HCT116 (cell line): Measurements from ENCODE around the gene TMPRSS9. TPM values are rescaled to one million over a fixed set of nuclear protein-coding genes. Genes with fewer than 3 reads are reported as not detected.

Experiments used
- ATAC-seq: fragments of 200-7000 bp; cut with Tn5 transposase; 2 replicates; pipeline ENCODE4 v1.9.1; 2020; ENCODE audit warnings: mild to moderate bottlenecking, moderate library complexity
- BruUV-seq: library from RNA; stranded (reverse); fragments of 400-500 nt; replicated peaks from 2 replicates; lab custom pipeline; 2021; lab: Mats Ljungman, UMichigan
- CTCF ChIA-PET: fragments of 300-600 bp; sonication (Branson Sonifier 250); formaldehyde crosslinking; loops from one replicate; lab custom pipeline; 2021; ENCODE audit warnings: antibody characterized with exemption; lab: Charles Lee
- POLR2A ChIA-PET: fragments of 300-600, 350-600 bp; sonication (Branson Sonifier 250); formaldehyde crosslinking; loops from one replicate; lab custom pipeline; 2021; ENCODE audit warnings: antibody characterized with exemption; lab: Charles Lee
- RAD21 ChIA-PET, 2 experiments: fragments of 300-600 bp; sonication (Branson Sonifier 250); formaldehyde crosslinking; loops; one replicate each; lab custom pipeline; 2023; ENCODE audit warnings: low total read pairs in 2 of 2; ENCODE audit not compliant: uncharacterized antibody in 2 of 2, unreplicated experiment in 2 of 2, low non-redundant PET in 1 of 2; lab: Charles Lee
- DNase-seq: peaks from one replicate; pipeline ENCODE4 v3.0.0-alpha.2; 2010; ENCODE audit warnings: low read depth, low spot score
- H2AFZ ChIP-seq: fragments of 200-600 bp; shearing (Covaris generic), sonication (generic); 2 replicates; pipeline ENCODE4 v1.6.1; 2017; ENCODE audit warnings: low read depth, mixed run types, mixed read lengths, antibody characterized with exemption, low read length; ENCODE audit not compliant: poor library complexity, severe bottlenecking
- H3K27ac ChIP-seq: 2 replicates; pipeline ENCODE4 v1.5.1; 2012; ENCODE audit warnings: low read depth, low read length
- H3K27me3 ChIP-seq: fragments of 200-600 bp; sonication (generic); 2 replicates; pipeline ENCODE4 v1.6.1; 2016; ENCODE audit warnings: mixed run types, low read length, mixed read lengths; ENCODE audit not compliant: insufficient read depth
- H3K36me3 ChIP-seq, 2 experiments: fragments of 200-500 bp in 1 of 2; fragments of 200-600 bp in 1 of 2; sonication (Bioruptor generic) in 1 of 2; sonication (generic) in 1 of 2; 2 replicates each; pipeline versions ENCODE4 v1.5.1 to v1.6.1; 2014 to 2016; ENCODE audit warnings: low read length in 2 of 2, inconsistent platforms in 1 of 2, mixed read lengths in 1 of 2, mixed run types in 1 of 2; ENCODE audit not compliant: insufficient read depth in 2 of 2, control insufficient read depth in 1 of 2
- H3K4me1 ChIP-seq, 2 experiments: fragments of 200-600 bp in 1 of 2; sonication (generic) in 1 of 2; 2 replicates each; pipeline versions ENCODE4 v1.5.1 to v1.6.1; 2012 to 2017; ENCODE audit warnings: low read length in 2 of 2, inconsistent platforms in 1 of 2, mild to moderate bottlenecking in 1 of 2, mixed read lengths in 1 of 2, mixed run types in 1 of 2, moderate library complexity in 1 of 2; ENCODE audit not compliant: insufficient read depth in 2 of 2, control insufficient read depth in 1 of 2
- H3K4me2 ChIP-seq: fragments of 200-600 bp; sonication (generic); 2 replicates; pipeline ENCODE4 v1.6.1; 2017; ENCODE audit warnings: mixed run types, low read length, mixed read lengths
- H3K4me3 ChIP-seq, 2 experiments: fragments of 200-600 bp in 1 of 2; sonication (generic) in 1 of 2; replicated peaks in 1 of 2; 2 replicates each; pipeline ENCODE4 v1.5.1; 2011 to 2016; ENCODE audit warnings: low read length in 2 of 2, control low read depth in 1 of 2, low read depth in 1 of 2, mild to moderate bottlenecking in 1 of 2, mixed read lengths in 1 of 2, mixed run types in 1 of 2
- H3K79me2 ChIP-seq: fragments of 200-600 bp; sonication (generic); 2 replicates; pipeline ENCODE4 v1.6.1; 2017; ENCODE audit warnings: mild to moderate bottlenecking, mixed run types, low read length, moderate library complexity, mixed read lengths; ENCODE audit not compliant: insufficient read depth
- H3K9ac ChIP-seq: fragments of 200-600 bp; sonication (generic); 2 replicates; pipeline ENCODE4 v1.6.1; 2016; ENCODE audit warnings: low read length, mixed read lengths
- H3K9me2 ChIP-seq: fragments of 200-600 bp; sonication (generic), shearing (Covaris generic); 2 replicates; pipeline ENCODE4 v1.6.1; 2017; ENCODE audit warnings: mixed run types, mild to moderate bottlenecking, moderate library complexity; ENCODE audit not compliant: insufficient read depth
- H3K9me3 ChIP-seq, 2 experiments: fragments of 200-500 bp in 1 of 2; fragments of 200-600 bp in 1 of 2; sonication (Bioruptor generic) in 1 of 2; sonication (generic) in 1 of 2; 2 replicates each; pipeline ENCODE4 v1.6.1; 2014 to 2017; ENCODE audit warnings: low read length in 2 of 2, mixed read lengths in 2 of 2, inconsistent platforms in 1 of 2, low read depth in 1 of 2, mild to moderate bottlenecking in 1 of 2, mixed run types in 1 of 2, moderate library complexity in 1 of 2; ENCODE audit not compliant: control insufficient read depth in 1 of 2, insufficient read depth in 1 of 2
- H4K20me1 ChIP-seq: fragments of 200-600 bp; sonication (generic), shearing (Covaris generic); 2 replicates; pipeline ENCODE4 v1.6.1; 2017; ENCODE audit warnings: mixed run types, mild to moderate bottlenecking, moderate library complexity; ENCODE audit not compliant: insufficient read depth
- CBX3 ChIP-seq: IDR thresholded peaks from 2 replicates; pipeline ENCODE4 v1.6.1; 2012; ENCODE audit warnings: low read depth
- CEBPB ChIP-seq: IDR thresholded peaks from 2 replicates; pipeline ENCODE4 v1.6.1; 2012; ENCODE audit warnings: low read depth
- CTCF ChIP-seq, 3 experiments: fragments of 200-600 bp in 1 of 3; sonication (generic) in 1 of 3; IDR thresholded peaks in 2 of 3; conservative IDR thresholded peaks in 1 of 3; 2 replicates each; pipeline ENCODE4 v1.5.1; 2012 to 2017; ENCODE audit warnings: low read depth in 2 of 3, low read length in 2 of 3, antibody characterized with exemption in 1 of 3, borderline replicate concordance in 1 of 3, control low read depth in 1 of 3, mild to moderate bottlenecking in 1 of 3, mixed read lengths in 1 of 3, mixed run types in 1 of 3, moderate library complexity in 1 of 3; ENCODE audit not compliant: insufficient read depth in 1 of 3
- EGR1 ChIP-seq: IDR thresholded peaks from 2 replicates; pipeline ENCODE4 v1.6.1; 2012; ENCODE audit warnings: low read depth
- ELF1 ChIP-seq: IDR thresholded peaks from 2 replicates; pipeline ENCODE4 v1.6.1; 2012; ENCODE audit warnings: low read depth, borderline replicate concordance
- EZH2 ChIP-seq: fragments of 200-600 bp; sonication (generic); IDR thresholded peaks from 2 replicates; pipeline ENCODE4 v1.6.1; 2017; ENCODE audit warnings: antibody characterized with exemption, mixed run types
- FOSL1 ChIP-seq: IDR thresholded peaks from 2 replicates; pipeline ENCODE4 v1.6.1; 2012; ENCODE audit warnings: low read depth
- JUND ChIP-seq: IDR thresholded peaks from 2 replicates; pipeline ENCODE4 v1.6.1; 2012
- POLR2AphosphoS5 ChIP-seq: IDR thresholded peaks from 2 replicates; pipeline ENCODE4 v1.6.1; 2011; ENCODE audit warnings: mild to moderate bottlenecking, low read depth, low read length, moderate library complexity
- REST ChIP-seq: IDR thresholded peaks from 2 replicates; pipeline ENCODE4 v1.6.1; 2012; ENCODE audit warnings: low read depth
- SIN3A ChIP-seq: IDR thresholded peaks from 2 replicates; pipeline ENCODE4 v1.6.1; 2012; ENCODE audit warnings: low read depth
- SRF ChIP-seq: IDR thresholded peaks from 2 replicates; pipeline ENCODE4 v1.6.1; 2012; ENCODE audit warnings: low read depth
- TCF7L2 ChIP-seq: IDR thresholded peaks from 2 replicates; pipeline ENCODE4 v1.7.0; 2011; ENCODE audit warnings: borderline replicate concordance, inconsistent platforms; ENCODE audit not compliant: insufficient read depth, insufficient read length; ENCODE audit errors: extremely low read depth
- YY1 ChIP-seq: IDR thresholded peaks from 2 replicates; pipeline ENCODE4 v1.6.1; 2011; ENCODE audit warnings: low read length, low read depth, moderate library complexity, mild to moderate bottlenecking; ENCODE audit not compliant: insufficient replicate concordance; ENCODE audit errors: extremely low read depth
- ZFX ChIP-seq: fragments of 450-650 bp; IDR thresholded peaks from 2 replicates; pipeline ENCODE4 v1.6.1; 2017
- ZNF274 ChIP-seq: fragments of 200-500 bp; sonication (Bioruptor generic); IDR thresholded peaks from 2 replicates; pipeline ENCODE4 v1.6.1; 2014; ENCODE audit warnings: mild to moderate bottlenecking, low read depth, low read length, inconsistent platforms
- intact Hi-C: fragments of 100-400 bp; cut with micrococcal nuclease; formaldehyde crosslinking; loops from 2 replicates; pipeline ENCODE4 v1.10.0; 2022
- total RNA-seq: library from RNA; stranded (reverse); gene quantifications from one replicate; pipeline ENCODE4 v1.2.1, GENCODE V29; 2021; ENCODE audit not compliant: unreplicated experiment
- TF ChIP-seq, protein P1 (sequence below): IDR thresholded peaks from 2 replicates; pipeline ENCODE4 v1.6.1; 2011; ENCODE audit warnings: mild to moderate bottlenecking, low read length, moderate library complexity; ENCODE audit not compliant: insufficient replicate concordance; ENCODE audit errors: extremely low read depth
- TF ChIP-seq, protein P2 (sequence below): IDR thresholded peaks from 2 replicates; pipeline ENCODE4 v1.6.1; 2012

The TMPRSS9 gene
- total RNA-seq, 1 experiment from 2014 or later, result not detected

DNA sequence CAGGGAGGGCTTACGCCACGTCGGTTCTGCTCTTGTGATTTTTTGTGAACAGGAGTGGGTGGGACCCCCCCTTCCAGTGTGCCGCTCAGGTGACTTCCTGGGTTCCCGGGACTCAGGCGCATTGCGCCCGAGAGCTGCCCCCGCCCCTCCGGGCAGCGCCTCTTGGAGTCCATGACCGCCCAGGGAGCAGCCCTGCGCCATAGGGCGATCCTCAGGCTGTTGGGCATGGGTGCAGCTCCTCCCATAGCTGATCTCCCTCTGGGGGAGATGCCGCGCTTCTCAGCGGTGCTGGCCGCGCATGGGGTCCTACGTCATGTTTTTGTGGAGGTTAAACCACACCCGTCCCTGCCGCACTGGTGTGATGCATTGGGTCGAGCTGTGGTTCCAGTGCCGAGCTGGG is 7.9 kb upstream of the TMPRSS9 start (continued):
- TF ChIP-seq CEBPB, result no peak
- no peak for TF ChIP-seq EZH2

GRCh38 chr19:2353159-2353886 is 6.7 kb upstream of the TMPRSS9 start:
- DNase-seq, result no peak
- ChIA-PET RAD21 (no interaction called here), POLR2A (no interaction called here), CTCF (no interaction called here)
- ATAC-seq, result no peak
- no peaks in the 10 kb centered on the region; the same call in 1 of the 2 replicates for H3K27me3 ChIP-seq
- no TSS peak for BruUV-seq
- H4K20me1 ChIP-seq, result no peaks in the 10 kb centered on the region
- no peaks in the 10 kb centered on the region; a peak in 1 of 4 replicates for H3K36me3 ChIP-seq
- H2AFZ ChIP-seq, result no peak overlapping the region
- intact Hi-C loops, result no loop called here
- no peak overlapping the region for H3K9ac ChIP-seq
- no peaks in the 10 kb centered on the region for H3K9me2 ChIP-seq
- H3K27ac ChIP-seq, result no peak overlapping the region
- no peaks in the 10 kb centered on the region for H3K9me3 ChIP-seq
- no peak overlapping the region for H3K4me2 ChIP-seq
- no peaks in the 10 kb centered on the region for H3K79me2 ChIP-seq
- no peak overlapping the region for H3K4me3 ChIP-seq
- no peaks in the 10 kb centered on the region for H3K4me1 ChIP-seq
- TF ChIP-seq, protein P1, sequence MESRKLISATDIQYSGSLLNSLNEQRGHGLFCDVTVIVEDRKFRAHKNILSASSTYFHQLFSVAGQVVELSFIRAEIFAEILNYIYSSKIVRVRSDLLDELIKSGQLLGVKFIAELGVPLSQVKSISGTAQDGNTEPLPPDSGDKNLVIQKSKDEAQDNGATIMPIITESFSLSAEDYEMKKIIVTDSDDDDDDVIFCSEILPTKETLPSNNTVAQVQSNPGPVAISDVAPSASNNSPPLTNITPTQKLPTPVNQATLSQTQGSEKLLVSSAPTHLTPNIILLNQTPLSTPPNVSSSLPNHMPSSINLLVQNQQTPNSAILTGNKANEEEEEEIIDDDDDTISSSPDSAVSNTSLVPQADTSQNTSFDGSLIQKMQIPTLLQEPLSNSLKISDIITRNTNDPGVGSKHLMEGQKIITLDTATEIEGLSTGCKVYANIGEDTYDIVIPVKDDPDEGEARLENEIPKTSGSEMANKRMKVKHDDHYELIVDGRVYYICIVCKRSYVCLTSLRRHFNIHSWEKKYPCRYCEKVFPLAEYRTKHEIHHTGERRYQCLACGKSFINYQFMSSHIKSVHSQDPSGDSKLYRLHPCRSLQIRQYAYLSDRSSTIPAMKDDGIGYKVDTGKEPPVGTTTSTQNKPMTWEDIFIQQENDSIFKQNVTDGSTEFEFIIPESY, result no peak
- TF ChIP-seq REST (no peak), SRF (no peak), ZFX (no peak), ZNF274 (no peak), TCF7L2 (no peak), POLR2AphosphoS5 (no peak), CBX3 (no peak), SIN3A (no peak), FOSL1 (no peak), EZH2 (no peak), CTCF (IDR thresholded peaks at IDR 0.05 in 2 of 3, conservative IDR thresholded peaks at IDR 0.05 in 1 of 3; ENCODE audit: borderline replicate concordance in 1 of 3, insufficient read depth in 1 of 3, low read depth in 2 of 3, low read length in 2 of 3) (no peak), YY1 (no peak), ELF1 (no peak), JUND (no peak), EGR1 (no peak)
- TF ChIP-seq, protein P2, sequence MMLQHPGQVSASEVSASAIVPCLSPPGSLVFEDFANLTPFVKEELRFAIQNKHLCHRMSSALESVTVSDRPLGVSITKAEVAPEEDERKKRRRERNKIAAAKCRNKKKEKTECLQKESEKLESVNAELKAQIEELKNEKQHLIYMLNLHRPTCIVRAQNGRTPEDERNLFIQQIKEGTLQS, result no peak
